ENCODE data around the gene OR10K2.
"Not testable (repeated sequence)": the region's sequence is repeated elsewhere in the genome, so short reads cannot be mapped to it uniquely, and the experiment has no call there.

Gene OR10K2, protein sequence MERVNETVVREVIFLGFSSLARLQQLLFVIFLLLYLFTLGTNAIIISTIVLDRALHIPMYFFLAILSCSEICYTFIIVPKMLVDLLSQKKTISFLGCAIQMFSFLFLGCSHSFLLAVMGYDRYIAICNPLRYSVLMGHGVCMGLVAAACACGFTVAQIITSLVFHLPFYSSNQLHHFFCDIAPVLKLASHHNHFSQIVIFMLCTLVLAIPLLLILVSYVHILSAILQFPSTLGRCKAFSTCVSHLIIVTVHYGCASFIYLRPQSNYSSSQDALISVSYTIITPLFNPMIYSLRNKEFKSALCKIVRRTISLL

DNA sequence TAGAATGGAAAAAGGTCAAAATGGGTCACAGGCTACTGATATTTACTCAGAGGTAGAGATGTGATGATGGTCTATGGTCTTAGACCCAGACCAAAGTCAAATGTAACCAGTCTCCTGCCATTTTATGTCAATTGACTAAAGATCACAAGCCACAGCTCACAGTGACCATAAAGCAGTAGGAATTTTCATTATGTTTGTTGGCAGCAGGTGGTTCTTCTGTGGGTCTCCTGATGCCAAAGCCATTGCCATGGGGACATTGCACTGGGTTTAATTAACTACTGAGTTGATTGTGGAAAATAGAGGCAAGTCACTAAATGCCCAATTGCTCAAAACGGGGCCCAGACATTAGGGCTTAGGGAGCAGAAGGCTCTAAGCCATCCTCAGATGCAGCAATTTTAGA, at the start of gene OR10K2:
OR10K2 (minus strand) TSS at position 101 of the 400 bp plus-strand sequence. CDS start 5,371 bp downstream, outside the sequence.
- no peak within 1 kb of the TSS for H3K4me3 ChIP-seq (ENCODE audit: low read length)
- no peak for TF ChIP-seq ZNF274 (IDR thresholded peaks at IDR 0.05; ENCODE audit: low read depth, low read length)

DNA sequence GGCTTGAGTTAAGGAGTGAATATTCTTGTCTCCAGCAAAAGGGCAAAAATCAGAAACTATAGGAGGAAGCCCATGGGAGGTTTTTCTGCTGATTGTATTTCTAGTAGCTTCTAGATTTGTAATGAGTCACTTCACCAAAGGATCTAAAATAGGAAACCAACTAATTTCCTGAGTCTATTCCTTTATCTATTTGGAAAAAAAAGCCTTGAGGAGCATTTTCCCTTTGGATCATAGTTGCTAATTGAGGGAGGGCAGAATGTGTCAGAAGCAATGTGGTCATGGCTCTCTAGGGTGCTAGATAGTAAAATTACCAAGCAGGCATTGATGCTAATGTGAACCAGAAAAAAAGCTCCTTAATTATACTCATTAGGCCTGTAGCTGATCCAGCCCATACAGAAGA, 45.9 kb upstream of the OR10K2 start, which contains the start of gene OR10R2:
OR10R2 (plus strand) TSS at position 301 of the 400 bp plus-strand sequence. CDS start 106 bp downstream, outside the sequence.
- H3K4me3 ChIP-seq (ENCODE audit: low read length) = no peak within 1 kb of the TSS
- no peak for TF ChIP-seq ZNF274 (IDR thresholded peaks at IDR 0.05; ENCODE audit: low read depth, low read length)

DNA sequence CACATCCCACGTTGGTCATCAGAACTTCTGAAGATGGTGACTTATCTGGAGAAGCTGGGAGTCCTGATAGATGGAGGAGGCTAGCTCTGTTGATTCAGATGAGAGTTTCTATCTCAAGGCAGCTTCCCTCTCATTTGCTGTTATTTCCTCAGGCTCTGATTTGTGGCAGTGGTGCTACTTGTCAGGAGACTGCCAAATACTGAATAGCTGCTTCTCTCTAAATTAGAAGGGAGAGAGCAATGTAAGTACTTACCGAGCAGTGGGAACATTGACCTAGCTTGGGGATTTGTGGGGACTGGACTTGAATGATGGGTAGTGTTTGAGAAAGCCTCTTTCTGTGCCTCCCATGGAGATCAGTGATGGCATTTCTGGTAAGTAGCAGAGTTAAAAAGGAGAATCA, 35.5 kb upstream of the OR10K2 start, which contains the start of gene OR10K1:
OR10K1 (plus strand) TSS at position 301 of the 400 bp plus-strand sequence. CDS start 3,728 bp downstream, outside the sequence.
- no peak within 1 kb of the TSS for H3K4me3 ChIP-seq (ENCODE audit: low read length)
- TF ChIP-seq ZNF274 (IDR thresholded peaks at IDR 0.05; ENCODE audit: low read depth, low read length) = no peak

DNA sequence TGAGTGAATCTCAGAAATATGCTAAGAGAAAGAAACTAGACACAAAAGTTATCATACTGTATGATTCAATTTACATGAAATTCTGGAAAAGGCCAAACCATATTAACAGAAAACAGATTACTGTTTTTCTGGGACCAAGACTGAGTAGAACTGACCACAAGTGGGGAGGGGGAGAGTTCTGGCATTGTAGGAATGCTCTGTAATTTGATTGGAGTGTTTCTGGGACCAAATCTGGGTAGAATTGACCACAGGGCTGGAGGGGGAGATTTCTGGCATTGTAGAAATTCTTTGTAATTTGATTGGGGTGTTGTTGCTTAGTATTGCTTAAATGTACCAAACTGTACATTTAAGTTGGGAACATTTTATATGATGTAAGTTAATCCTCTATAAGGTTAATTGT, 32.2 kb upstream of the OR10K2 start:
- TF ChIP-seq ZNF274 (IDR thresholded peaks at IDR 0.05; ENCODE audit: low read depth, low read length) = no peak
- H3K4me3 ChIP-seq (ENCODE audit: low read length) = no peak overlapping the region

DNA sequence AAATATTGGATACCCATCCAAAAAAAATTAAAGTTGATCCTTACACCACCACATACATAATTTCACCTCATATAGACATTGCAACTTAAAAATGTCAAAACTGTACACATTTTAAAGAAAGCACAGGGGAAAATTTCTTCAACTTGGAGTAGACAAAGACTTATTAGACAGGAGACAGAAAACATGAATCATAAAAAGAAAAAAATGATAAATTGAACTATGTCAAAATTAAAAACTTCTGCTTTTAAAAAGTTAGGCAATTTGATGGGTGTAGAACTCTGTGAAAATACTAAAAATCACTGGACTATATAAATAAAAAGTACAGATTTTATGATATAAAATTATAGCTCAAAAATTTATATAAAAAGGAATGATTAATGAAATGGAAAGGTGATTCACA, 31.2 kb upstream of the OR10K2 start:
- H3K4me3 ChIP-seq (ENCODE audit: low read length) = no peak overlapping the region
- TF ChIP-seq ZNF274 (IDR thresholded peaks at IDR 0.05; ENCODE audit: low read depth, low read length) = no peak

DNA sequence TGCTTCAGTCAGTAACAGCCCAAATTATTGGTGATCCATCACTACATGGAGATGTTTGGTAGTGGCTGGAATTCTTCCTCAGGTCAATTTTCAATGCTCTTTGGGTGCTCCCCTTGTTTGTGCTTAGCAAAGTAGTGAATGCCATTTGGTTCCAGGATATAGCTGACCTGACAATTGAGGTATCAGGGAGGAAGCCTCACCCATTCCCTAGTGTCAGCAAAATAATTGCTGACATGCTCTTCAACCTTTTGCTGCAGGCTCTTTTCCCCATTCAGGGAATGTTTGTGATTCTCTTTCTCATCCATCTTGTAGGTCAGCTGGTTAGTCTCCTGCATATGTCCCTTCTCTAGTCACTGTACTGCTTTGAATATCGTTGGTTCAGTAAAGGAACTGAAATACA, 28.5 kb upstream of the OR10K2 start:
- TF ChIP-seq ZNF274 (IDR thresholded peaks at IDR 0.05; ENCODE audit: low read depth, low read length) = no peak
- no peak overlapping the region for H3K4me3 ChIP-seq (ENCODE audit: low read length)

DNA sequence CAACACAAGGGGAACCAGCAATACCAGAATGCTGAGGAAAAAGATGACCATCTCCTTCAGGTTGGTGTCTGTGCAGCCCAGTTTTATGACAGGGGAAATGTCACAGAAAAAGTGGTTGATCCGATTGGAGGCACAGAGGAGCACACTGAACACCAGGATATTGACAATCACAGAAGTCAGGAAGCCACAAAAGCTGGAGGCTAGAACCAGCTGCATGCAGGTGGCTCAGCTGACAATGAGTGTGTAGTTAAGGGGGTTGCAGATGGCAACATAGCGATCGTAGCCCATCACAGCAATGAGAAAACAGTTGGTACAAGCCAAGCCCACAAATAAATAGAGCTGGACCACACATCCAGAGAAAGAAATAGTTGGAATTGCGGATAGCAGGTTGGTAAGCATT, 19.3 kb upstream of the OR10K2 start:
- no peak overlapping the region for H3K4me3 ChIP-seq (ENCODE audit: low read length)
- no peak for TF ChIP-seq ZNF274 (IDR thresholded peaks at IDR 0.05; ENCODE audit: low read depth, low read length)

DNA sequence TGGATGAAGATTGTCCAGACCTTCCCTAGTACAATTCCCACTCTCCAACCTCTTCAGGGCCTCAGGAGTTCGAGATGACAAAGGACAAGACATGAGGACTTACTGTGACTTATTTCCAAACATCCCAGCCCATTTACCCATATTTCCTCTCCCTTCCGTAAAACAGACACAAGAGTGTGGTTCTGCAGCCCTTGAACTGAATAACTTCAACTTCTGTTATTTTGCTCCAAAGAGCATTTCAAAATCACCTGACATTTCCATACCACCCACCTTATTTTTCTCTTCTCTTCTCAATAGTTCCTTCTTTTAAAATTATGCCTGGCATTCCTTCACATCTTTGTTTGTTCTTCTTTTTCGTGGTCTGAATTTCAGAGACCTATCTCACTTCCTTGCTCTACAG, 8.7 kb upstream of the OR10K2 start:
- no peak overlapping the region for H3K4me3 ChIP-seq (ENCODE audit: low read length)
- TF ChIP-seq ZNF274 (IDR thresholded peaks at IDR 0.05; ENCODE audit: low read depth, low read length) = no peak

DNA sequence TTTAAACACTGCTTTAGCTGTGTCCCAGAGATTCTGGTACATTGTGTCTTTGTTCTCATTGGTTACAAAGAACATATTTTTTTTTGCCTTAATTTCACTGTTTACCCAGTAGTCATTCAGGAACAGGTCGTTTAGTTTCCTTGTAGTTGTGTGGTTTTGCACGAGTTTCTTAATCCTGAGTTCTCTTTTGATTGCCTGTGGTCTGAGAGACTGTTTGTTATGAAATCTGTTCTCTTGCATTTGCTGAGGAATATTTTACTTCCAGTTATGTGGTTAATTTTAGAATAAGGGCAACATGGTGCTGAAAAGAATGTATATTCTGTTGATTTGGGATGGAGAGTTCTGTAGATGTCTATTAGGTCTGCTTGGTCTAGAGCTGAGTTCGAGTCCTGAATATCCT, 4.1 kb upstream of the OR10K2 start:
- not testable (repeated sequence) for H3K4me3 ChIP-seq (ENCODE audit: low read length)

DNA sequence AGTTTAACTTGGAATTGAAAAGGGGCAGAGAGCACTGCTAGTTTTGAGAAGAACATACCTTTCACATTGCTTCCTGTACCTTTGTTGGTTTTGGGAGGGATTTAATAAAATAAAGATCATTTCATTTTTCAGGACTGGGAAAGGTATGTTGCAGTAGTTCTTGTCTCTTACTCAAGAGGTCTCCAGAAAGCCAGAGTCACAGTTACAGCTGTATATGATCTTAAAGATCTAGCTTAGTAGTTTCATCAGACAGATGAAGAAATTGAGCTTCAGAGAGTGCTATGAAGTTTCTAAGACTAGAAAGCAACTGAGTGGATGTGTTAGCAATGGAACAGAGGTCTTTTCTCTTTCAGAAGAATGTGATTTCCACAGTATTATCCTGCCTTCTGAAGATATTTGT, 1.0 kb downstream of the OR10K2 start:
- H3K4me3 ChIP-seq (ENCODE audit: low read length) = no peak overlapping the region
- no peak for TF ChIP-seq ZNF274 (IDR thresholded peaks at IDR 0.05; ENCODE audit: low read depth, low read length)

DNA sequence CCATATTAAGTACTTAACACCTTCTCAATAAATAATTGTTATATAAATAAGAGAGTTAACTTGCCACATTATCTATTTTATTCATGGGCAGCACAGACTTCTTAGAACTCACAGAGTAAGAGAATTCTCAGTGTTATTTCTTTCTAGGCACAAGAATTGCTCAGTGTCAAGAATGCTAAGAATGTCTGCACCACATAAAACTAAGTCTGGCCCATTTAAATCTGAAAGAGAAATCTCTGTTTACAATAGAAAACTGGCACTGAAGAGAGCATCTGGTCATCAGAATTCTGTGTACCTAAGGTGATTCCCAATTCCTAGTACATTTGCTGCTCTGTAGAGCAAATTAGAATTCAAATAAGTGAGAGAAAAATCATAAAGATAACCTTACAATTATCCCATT, 3.8 kb downstream of the OR10K2 start:
- no peak for TF ChIP-seq ZNF274 (IDR thresholded peaks at IDR 0.05; ENCODE audit: low read depth, low read length)
- no peak overlapping the region for H3K4me3 ChIP-seq (ENCODE audit: low read length)

DNA sequence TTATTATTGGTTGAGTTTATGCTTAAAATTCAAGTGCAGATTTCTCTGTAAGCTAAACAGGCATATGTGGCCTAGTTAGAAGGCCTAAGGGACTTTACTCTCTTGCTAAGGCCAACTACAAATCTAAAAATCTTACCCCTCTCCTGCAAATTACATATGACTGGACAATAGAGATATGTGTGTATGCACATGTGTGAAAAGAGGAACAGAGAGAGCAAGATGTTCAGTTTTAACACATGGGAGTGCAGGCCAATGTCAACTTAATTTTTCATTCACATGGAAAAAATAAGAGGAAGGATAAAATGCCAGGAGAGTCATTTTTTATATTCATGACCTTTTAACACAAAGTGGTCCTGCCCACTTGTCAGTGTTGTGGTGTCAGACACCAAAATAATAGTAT, 8.5 kb downstream of the OR10K2 start:
- no peak for TF ChIP-seq ZNF274 (IDR thresholded peaks at IDR 0.05; ENCODE audit: low read depth, low read length)
- no peak overlapping the region for H3K4me3 ChIP-seq (ENCODE audit: low read length)

DNA sequence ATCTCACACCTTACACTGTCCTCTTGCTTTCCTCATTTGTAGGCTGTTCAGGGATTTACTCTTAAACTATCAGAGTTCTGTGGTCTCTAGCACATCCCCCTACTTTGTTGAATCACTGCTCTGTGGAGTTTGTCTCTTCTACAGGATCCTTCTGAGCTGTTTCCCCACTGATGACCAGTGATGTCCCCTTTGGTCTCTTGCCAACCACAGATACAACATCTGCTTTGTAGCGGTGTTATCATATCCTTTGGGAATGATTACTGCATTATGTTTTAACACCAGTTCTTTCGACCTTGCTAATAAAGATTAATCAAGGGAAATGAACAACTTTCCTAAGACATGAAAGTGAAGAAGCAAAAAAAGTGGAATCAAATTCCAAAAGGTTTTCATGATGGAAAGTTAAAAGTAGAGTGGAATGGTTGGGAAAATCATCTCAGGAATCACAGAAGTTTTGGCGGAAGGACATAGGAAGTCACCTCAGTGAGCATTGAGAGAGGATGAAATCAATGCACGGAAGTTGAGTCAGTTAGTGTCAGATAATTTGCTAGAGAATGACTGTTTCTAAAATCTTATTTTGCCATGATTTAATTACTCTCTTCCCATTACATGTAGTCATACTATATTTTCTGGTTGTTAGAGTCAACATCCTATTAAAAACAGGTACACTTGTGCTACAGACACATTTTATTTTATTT, 11.2 kb downstream of the OR10K2 start:
- no peak overlapping the region for H3K4me3 ChIP-seq (ENCODE audit: low read length)
- no peak for TF ChIP-seq ZNF274 (IDR thresholded peaks at IDR 0.05; ENCODE audit: low read depth, low read length)

DNA sequence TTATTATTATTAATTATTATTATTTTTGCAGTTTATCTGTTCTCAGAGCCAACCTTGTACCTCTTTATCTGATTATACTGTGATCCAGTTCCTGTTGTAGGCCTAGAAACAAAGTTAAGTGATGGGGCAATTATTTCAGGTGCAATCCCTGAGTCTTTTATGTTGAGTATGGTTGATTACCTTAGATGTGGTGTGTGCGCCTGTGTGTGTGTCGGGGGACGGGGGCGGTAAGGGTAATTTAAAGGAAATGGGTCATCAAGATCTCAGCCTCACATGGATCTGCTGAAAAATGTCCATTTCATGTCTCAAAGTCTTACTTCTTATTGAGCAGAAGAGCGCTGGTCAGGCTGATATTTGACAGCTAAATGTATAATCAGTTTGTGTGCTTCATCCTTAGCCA, 18.9 kb downstream of the OR10K2 start:
- no peak overlapping the region for H3K4me3 ChIP-seq (ENCODE audit: low read length)
- TF ChIP-seq ZNF274 (IDR thresholded peaks at IDR 0.05; ENCODE audit: low read depth, low read length) = no peak

DNA sequence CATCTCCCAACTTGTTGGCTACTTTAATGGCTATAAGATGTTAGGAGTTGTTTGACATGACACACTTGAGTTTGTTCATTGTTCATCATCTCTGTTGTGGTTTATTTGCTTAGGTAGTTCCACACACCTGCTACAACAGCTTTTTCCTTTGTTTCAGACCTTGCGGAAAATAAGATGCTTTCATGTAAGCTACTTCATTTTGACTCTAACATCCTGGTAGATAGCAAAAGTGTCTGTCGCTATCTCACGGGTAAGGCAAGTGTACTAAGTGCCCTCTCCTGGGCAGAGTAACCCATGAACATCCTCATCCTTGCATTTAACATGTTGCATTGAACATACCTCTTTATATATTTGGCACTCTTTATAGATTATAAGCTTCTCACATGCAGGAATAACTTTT, 25.2 kb downstream of the OR10K2 start:
- H3K4me3 ChIP-seq (ENCODE audit: low read length) = no peak overlapping the region
- TF ChIP-seq ZNF274 (IDR thresholded peaks at IDR 0.05; ENCODE audit: low read depth, low read length) = no peak
